GM21367 (cell line): ENCODE data around the gene NPTXR.
"Not testable (repeated sequence)": the region's sequence is repeated elsewhere in the genome, so short reads cannot be mapped to it uniquely, and the experiment has no call there.

Experiments
- ATAC-seq: cut with Tn5 transposase; IDR thresholded peaks from one replicate; pipeline ENCODE4 v1.9.1; 2021; ENCODE audit not compliant: unreplicated experiment

The NPTXR gene

GRCh38 chr22:38868886-38869381 is 25.1 kb upstream of the NPTXR start:
- no peak for ATAC-seq

- ATAC-seq = no peak
Measured at GRCh38 chr22:38868286-38868721, 24.5 kb upstream of the NPTXR start.

GRCh38 chr22:38867471-38868285 is 23.9 kb upstream of the NPTXR start:
- no peak for ATAC-seq

- no peak for ATAC-seq
Measured at GRCh38 chr22:38867124-38867455, 23.3 kb upstream of the NPTXR start.

GRCh38 chr22:38866399-38867123 is 22.7 kb upstream of the NPTXR start:
- ATAC-seq = no peak

GRCh38 chr22:38866024-38866398 is 22.2 kb upstream of the NPTXR start:
- ATAC-seq = no peak

- ATAC-seq = no peak
Measured at GRCh38 chr22:38865201-38866023, 21.6 kb upstream of the NPTXR start.

- ATAC-seq = no peak
Measured at GRCh38 chr22:38864361-38865191, 20.7 kb upstream of the NPTXR start.

- ATAC-seq = no peak
Measured at GRCh38 chr22:38863531-38864131, 19.8 kb upstream of the NPTXR start.

GRCh38 chr22:38862375-38863329 is 18.8 kb upstream of the NPTXR start:
- ATAC-seq = no peak

GRCh38 chr22:38861927-38862326 is 18.1 kb upstream of the NPTXR start:
- no peak for ATAC-seq

- no peak for ATAC-seq
Measured at GRCh38 chr22:38861170-38861876, 17.5 kb upstream of the NPTXR start.

- no peak for ATAC-seq
Measured at GRCh38 chr22:38860283-38861169, 16.7 kb upstream of the NPTXR start.

GRCh38 chr22:38859581-38860282 is 15.9 kb upstream of the NPTXR start:
- no peak for ATAC-seq

- no peak for ATAC-seq
Measured at GRCh38 chr22:38858492-38858891, 14.7 kb upstream of the NPTXR start.

- not testable (repeated sequence) for ATAC-seq
Measured at GRCh38 chr22:38854476-38854875, 10.6 kb upstream of the NPTXR start.

- ATAC-seq = not testable (repeated sequence)
Measured at GRCh38 chr22:38853883-38854282, 10.1 kb upstream of the NPTXR start.
